ENCODE data around the gene GRAP2.
"Not testable (repeated sequence)": the region's sequence is repeated elsewhere in the genome, so short reads cannot be mapped to it uniquely, and the experiment has no call there.

Gene GRAP2

GRCh38 chr22:39900306-39901227, at the start of gene GRAP2:
GRAP2 (plus strand) TSS chr22:39901084; CDS start chr22:39947107, 46,023 bp downstream.
- Histone ChIP-seq H3K4me3 (ENCODE audit: low read depth, low read length) (no peak within 1 kb of the TSS), H3K27ac (ENCODE audit: low read depth, low read length) (no peak within 1 kb of the TSS), H2AFZ (ENCODE audit: low read length, unreplicated experiment) (no peak within 1 kb of the TSS), H3K36me3 (ENCODE audit: insufficient read depth, low read length) (no peaks in the 10 kb centered on the region), H3K27me3 (ENCODE audit: insufficient read depth, low read length) (peaks cover 74% of the 10 kb centered on the region), H3K4me1 (ENCODE audit: control insufficient read depth, insufficient read depth, low read length, unreplicated experiment) (no peaks in the 10 kb centered on the region), H3K79me2 (ENCODE audit: control insufficient read depth, insufficient read depth, low read length, unreplicated experiment) (no peaks in the 10 kb centered on the region)

- no peaks in the 10 kb centered on the region for H3K79me2 ChIP-seq (ENCODE audit: control insufficient read depth, insufficient read depth, low read length, unreplicated experiment)
- H3K36me3 ChIP-seq (ENCODE audit: insufficient read depth, low read length): no peaks in the 10 kb centered on the region
- no peak overlapping the region for H3K27ac ChIP-seq (ENCODE audit: low read depth, low read length)
- no peak overlapping the region for H3K4me3 ChIP-seq (ENCODE audit: low read depth, low read length)
- peaks cover 46% of the 10 kb centered on the region; the same call in 1 of the 2 replicates for H3K27me3 ChIP-seq (ENCODE audit: insufficient read depth, low read length)
- no peaks in the 10 kb centered on the region for H3K4me1 ChIP-seq (ENCODE audit: control insufficient read depth, insufficient read depth, low read length, unreplicated experiment)
- H2AFZ ChIP-seq (ENCODE audit: low read length, unreplicated experiment): no peak overlapping the region
Measured at GRCh38 chr22:39851606-39852315, 49.1 kb upstream of the GRAP2 start.

GRCh38 chr22:39852799-39853198, 48.1 kb upstream of the GRAP2 start:
- Histone ChIP-seq H3K27ac (ENCODE audit: low read depth, low read length) (no peak overlapping the region), H3K36me3 (ENCODE audit: insufficient read depth, low read length) (no peaks in the 10 kb centered on the region), H3K4me3 (ENCODE audit: low read depth, low read length) (no peak overlapping the region), H3K79me2 (ENCODE audit: control insufficient read depth, insufficient read depth, low read length, unreplicated experiment) (no peaks in the 10 kb centered on the region), H3K4me1 (ENCODE audit: control insufficient read depth, insufficient read depth, low read length, unreplicated experiment) (no peaks in the 10 kb centered on the region), H3K27me3 (ENCODE audit: insufficient read depth, low read length) (peaks cover 46% of the 10 kb centered on the region; the same call in 1 of the 2 replicates), H2AFZ (ENCODE audit: low read length, unreplicated experiment) (no peak overlapping the region)

DNA sequence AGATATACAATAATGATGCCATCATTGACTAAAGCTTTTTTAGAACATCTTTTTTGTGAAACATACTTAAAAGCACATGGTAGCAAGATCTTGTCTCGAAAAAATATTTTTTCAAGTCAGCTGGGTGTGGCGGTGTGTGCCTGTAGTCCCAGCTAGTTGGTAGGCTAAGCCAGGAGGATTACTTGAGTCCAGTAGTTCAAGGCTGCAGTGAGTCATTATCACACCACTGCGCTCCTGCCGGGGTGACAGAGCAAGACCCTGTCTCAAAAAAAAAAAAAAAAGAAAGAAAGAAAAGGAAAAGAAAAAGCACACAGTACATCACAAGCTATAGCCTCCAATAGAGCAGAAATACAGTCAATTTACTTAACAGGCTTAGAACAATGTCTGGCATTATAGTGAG, 44.3 kb upstream of the GRAP2 start:
- Histone ChIP-seq H3K36me3 (ENCODE audit: insufficient read depth, low read length) (no peaks in the 10 kb centered on the region), H3K4me1 (ENCODE audit: control insufficient read depth, insufficient read depth, low read length, unreplicated experiment) (no peaks in the 10 kb centered on the region), H3K27ac (ENCODE audit: low read depth, low read length) (no peak overlapping the region), H3K4me3 (ENCODE audit: low read depth, low read length) (no peak overlapping the region), H3K27me3 (ENCODE audit: insufficient read depth, low read length) (peaks cover 44% of the 10 kb centered on the region; the same call in 1 of the 2 replicates), H3K79me2 (ENCODE audit: control insufficient read depth, insufficient read depth, low read length, unreplicated experiment) (no peaks in the 10 kb centered on the region), H2AFZ (ENCODE audit: low read length, unreplicated experiment) (no peak overlapping the region)

- Histone ChIP-seq H3K36me3 (ENCODE audit: insufficient read depth, low read length) (no peaks in the 10 kb centered on the region), H2AFZ (ENCODE audit: low read length, unreplicated experiment) (no peak overlapping the region), H3K4me1 (ENCODE audit: control insufficient read depth, insufficient read depth, low read length, unreplicated experiment) (no peaks in the 10 kb centered on the region), H3K4me3 (ENCODE audit: low read depth, low read length) (no peak overlapping the region), H3K27ac (ENCODE audit: low read depth, low read length) (no peak overlapping the region), H3K27me3 (ENCODE audit: insufficient read depth, low read length) (peaks cover 45% of the 10 kb centered on the region), H3K79me2 (ENCODE audit: control insufficient read depth, insufficient read depth, low read length, unreplicated experiment) (no peaks in the 10 kb centered on the region)
Measured at GRCh38 chr22:39859903-39860588, 40.8 kb upstream of the GRAP2 start.

- H3K4me1 ChIP-seq (ENCODE audit: control insufficient read depth, insufficient read depth, low read length, unreplicated experiment): no peaks in the 10 kb centered on the region
- no peaks in the 10 kb centered on the region for H3K36me3 ChIP-seq (ENCODE audit: insufficient read depth, low read length)
- H3K4me3 ChIP-seq (ENCODE audit: low read depth, low read length): no peak overlapping the region
- H3K27ac ChIP-seq (ENCODE audit: low read depth, low read length): no peak overlapping the region
- peaks cover 30% of the 10 kb centered on the region for H3K27me3 ChIP-seq (ENCODE audit: insufficient read depth, low read length)
- H3K79me2 ChIP-seq (ENCODE audit: control insufficient read depth, insufficient read depth, low read length, unreplicated experiment): no peaks in the 10 kb centered on the region
- no peak overlapping the region for H2AFZ ChIP-seq (ENCODE audit: low read length, unreplicated experiment)
Measured at GRCh38 chr22:39868741-39869140, 32.1 kb upstream of the GRAP2 start.

GRCh38 chr22:39869797-39870196, 31.1 kb upstream of the GRAP2 start:
- not testable (repeated sequence) for H3K4me3 ChIP-seq (ENCODE audit: low read depth, low read length); H2AFZ ChIP-seq (ENCODE audit: low read length, unreplicated experiment); H3K79me2 ChIP-seq (ENCODE audit: control insufficient read depth, insufficient read depth, low read length, unreplicated experiment); H3K4me1 ChIP-seq (ENCODE audit: control insufficient read depth, insufficient read depth, low read length, unreplicated experiment); H3K27ac ChIP-seq (ENCODE audit: low read depth, low read length); H3K36me3 ChIP-seq (ENCODE audit: insufficient read depth, low read length)
- H3K27me3 ChIP-seq (ENCODE audit: insufficient read depth, low read length): peaks cover 24% of the 10 kb centered on the region

DNA sequence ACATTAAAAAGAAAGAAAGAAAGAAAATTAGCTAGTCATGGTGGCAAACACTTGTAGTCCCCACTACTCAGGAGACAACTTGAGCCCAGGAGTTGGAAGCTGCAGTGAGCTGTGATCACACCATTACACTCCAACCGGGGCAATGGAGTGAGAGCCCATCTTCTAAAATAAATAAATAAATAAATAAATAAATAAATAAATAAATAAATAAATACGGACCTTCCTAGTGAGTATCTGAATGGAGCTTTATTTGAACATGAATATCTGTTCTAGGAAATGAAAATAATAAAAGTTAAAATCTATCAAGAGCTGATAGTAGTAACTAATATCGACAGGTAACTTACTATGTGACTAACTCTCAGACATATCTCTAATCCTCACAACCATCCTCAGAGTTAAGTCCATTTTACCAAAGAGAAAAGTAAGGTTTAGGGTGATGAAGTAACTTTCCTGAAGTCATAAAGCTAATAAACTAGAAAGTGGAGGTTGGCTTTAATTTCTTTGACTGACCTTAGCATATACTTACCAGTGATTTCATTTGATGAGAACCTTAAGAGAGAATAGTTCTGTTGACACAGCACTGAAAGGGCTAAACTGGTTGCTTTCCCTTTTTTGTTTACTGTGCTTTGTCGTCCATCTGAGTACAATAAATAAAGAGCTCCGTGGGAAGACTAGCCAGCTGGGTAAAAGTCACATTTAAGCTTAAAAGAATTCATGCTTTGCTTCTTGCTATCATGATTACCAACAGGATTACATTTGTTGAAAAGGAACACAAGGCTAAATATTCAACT, 29.7 kb upstream of the GRAP2 start:
- Histone ChIP-seq H2AFZ (ENCODE audit: low read length, unreplicated experiment) (no peak overlapping the region), H3K27me3 (ENCODE audit: insufficient read depth, low read length) (peaks cover 16% of the 10 kb centered on the region), H3K27ac (ENCODE audit: low read depth, low read length) (no peak overlapping the region), H3K4me3 (ENCODE audit: low read depth, low read length) (no peak overlapping the region), H3K4me1 (ENCODE audit: control insufficient read depth, insufficient read depth, low read length, unreplicated experiment) (no peaks in the 10 kb centered on the region), H3K36me3 (ENCODE audit: insufficient read depth, low read length) (no peaks in the 10 kb centered on the region), H3K79me2 (ENCODE audit: control insufficient read depth, insufficient read depth, low read length, unreplicated experiment) (no peaks in the 10 kb centered on the region)

GRCh38 chr22:39872548-39872947, 28.3 kb upstream of the GRAP2 start:
- Histone ChIP-seq H2AFZ (ENCODE audit: low read length, unreplicated experiment) (no peak overlapping the region), H3K27me3 (ENCODE audit: insufficient read depth, low read length) (peaks cover 19% of the 10 kb centered on the region), H3K4me3 (ENCODE audit: low read depth, low read length) (no peak overlapping the region), H3K4me1 (ENCODE audit: control insufficient read depth, insufficient read depth, low read length, unreplicated experiment) (no peaks in the 10 kb centered on the region), H3K27ac (ENCODE audit: low read depth, low read length) (no peak overlapping the region), H3K79me2 (ENCODE audit: control insufficient read depth, insufficient read depth, low read length, unreplicated experiment) (no peaks in the 10 kb centered on the region), H3K36me3 (ENCODE audit: insufficient read depth, low read length) (no peaks in the 10 kb centered on the region)

GRCh38 chr22:39873965-39874364, 26.9 kb upstream of the GRAP2 start:
- H2AFZ ChIP-seq (ENCODE audit: low read length, unreplicated experiment): no peak overlapping the region
- peaks cover 22% of the 10 kb centered on the region for H3K27me3 ChIP-seq (ENCODE audit: insufficient read depth, low read length)
- H3K79me2 ChIP-seq (ENCODE audit: control insufficient read depth, insufficient read depth, low read length, unreplicated experiment): no peaks in the 10 kb centered on the region

More at GRCh38 chr22:39873965-39874364, 26.9 kb upstream of the GRAP2 start:
- no peaks in the 10 kb centered on the region for H3K36me3 ChIP-seq (ENCODE audit: insufficient read depth, low read length)
- H3K4me3 ChIP-seq (ENCODE audit: low read depth, low read length): no peak overlapping the region
- no peak overlapping the region for H3K27ac ChIP-seq (ENCODE audit: low read depth, low read length)
- H3K4me1 ChIP-seq (ENCODE audit: control insufficient read depth, insufficient read depth, low read length, unreplicated experiment): no peaks in the 10 kb centered on the region

Measured in ACC112 (cell line).